Renal cortical epithelial cell (primary cell): ENCODE data around the gene CDA. TPM values are rescaled to one million over a fixed set of nuclear protein-coding genes. Genes with fewer than 3 reads are reported as not detected.

ENCODE experiments used
- DNase-seq: peaks from one replicate; pipeline ENCODE4 v3.0.0-alpha.2; 2011; ENCODE audit warnings: low read depth
- total RNA-seq: library from RNA; depleted of rRNA; stranded (reverse); fragments of >200 nt; gene quantifications from 2 replicates; pipeline ENCODE4 v1.2.3, GENCODE V29; 2014

CDA gene
- total RNA-seq, 1 donor from 2014 or later: 4.6 TPM

- DNase-seq: no peak
Observed at GRCh38 chr1:20615946-20616846, 27.3 kb downstream of the CDA start.

GRCh38 chr1:20616847-20617487, 28.1 kb downstream of the CDA start:
- no peak for DNase-seq

GRCh38 chr1:20618550-20618949, 29.7 kb downstream of the CDA start:
- DNase-seq: no peak

GRCh38 chr1:20619999-20620398, 31.1 kb downstream of the CDA start:
- no peak for DNase-seq

GRCh38 chr1:20621012-20621411, 32.1 kb downstream of the CDA start:
- DNase-seq: no peak

GRCh38 chr1:20624709-20625108, 35.8 kb downstream of the CDA start:
- no peak for DNase-seq

GRCh38 chr1:20625176-20626097, 36.5 kb downstream of the CDA start:
- no peak for DNase-seq

- no peak for DNase-seq
Observed at GRCh38 chr1:20626098-20626427, 37.2 kb downstream of the CDA start.

GRCh38 chr1:20626524-20626923, 37.6 kb downstream of the CDA start:
- no peak for DNase-seq

- DNase-seq: no peak
Observed at GRCh38 chr1:20630729-20631128, 41.8 kb downstream of the CDA start.

GRCh38 chr1:20632386-20632785, 43.5 kb downstream of the CDA start:
- DNase-seq: no peak

- peak; percentile 49 for DNase-seq
Observed at GRCh38 chr1:20633190-20634064, 44.5 kb downstream of the CDA start, which contains the start of gene PINK1. Gene PINK1, plus strand, starts transcription at chr1:20633458. Its CDS starts 91 bp downstream, at chr1:20633549.

GRCh38 chr1:20634065-20634593, 45.2 kb downstream of the CDA start:
- DNase-seq: no peak

- DNase-seq: peak; percentile 56
Observed at GRCh38 chr1:20634594-20635084, 45.7 kb downstream of the CDA start.

- no peak for DNase-seq
Observed at GRCh38 chr1:20636785-20637347, 48.0 kb downstream of the CDA start.

GRCh38 chr1:20640183-20640597, 51.3 kb downstream of the CDA start:
- peak; percentile 33 for DNase-seq

- no peak for DNase-seq
Observed at GRCh38 chr1:20641975-20642374, 53.1 kb downstream of the CDA start.

GRCh38 chr1:20643080-20643479, 54.2 kb downstream of the CDA start:
- no peak for DNase-seq

- no peak for DNase-seq
Observed at GRCh38 chr1:20644416-20644815, 55.5 kb downstream of the CDA start.

- DNase-seq: no peak
Observed at GRCh38 chr1:20645414-20645813, 56.5 kb downstream of the CDA start.
